UCSD-AML1 (cell line): ENCODE results near the gene KCND3.

ENCODE experiments used
- DNase-seq: peaks from one replicate; lab custom pipeline; 2025; ENCODE audit not compliant: unreplicated experiment; lab: John Stamatoyannopoulos, UW

The KCND3 gene

DNA sequence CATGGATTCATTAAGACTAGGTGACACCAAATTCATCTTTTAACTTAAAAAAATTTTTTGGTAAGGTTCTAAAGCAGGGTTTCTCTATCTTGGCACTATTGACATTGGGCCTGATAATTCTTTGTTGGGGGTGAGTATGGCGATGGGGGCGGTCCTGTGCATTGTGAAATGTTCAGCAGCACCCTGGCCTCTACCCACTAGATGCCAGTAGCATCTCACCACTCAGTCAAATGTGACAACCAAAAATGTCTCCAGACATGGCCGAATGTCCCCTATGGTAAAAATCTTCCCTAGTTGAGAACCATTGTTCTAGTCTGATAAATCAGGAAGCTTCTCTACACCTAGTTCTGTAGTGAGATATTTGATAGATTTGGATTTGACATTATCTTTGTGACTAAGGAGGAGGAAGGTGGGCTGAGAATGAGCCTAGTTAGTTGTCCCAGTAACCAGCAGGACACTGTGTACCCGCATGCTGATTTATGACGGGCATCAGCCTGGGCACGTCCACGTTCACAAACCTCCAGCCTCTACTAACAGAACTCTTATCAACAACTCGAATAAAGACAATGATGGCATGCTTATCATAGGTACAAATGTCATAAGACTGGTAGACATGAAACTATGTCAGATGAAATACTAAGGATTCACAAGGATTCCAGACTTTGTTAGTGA, 104.6 kb downstream of the KCND3 start:
- DNase-seq = no peak

DNA sequence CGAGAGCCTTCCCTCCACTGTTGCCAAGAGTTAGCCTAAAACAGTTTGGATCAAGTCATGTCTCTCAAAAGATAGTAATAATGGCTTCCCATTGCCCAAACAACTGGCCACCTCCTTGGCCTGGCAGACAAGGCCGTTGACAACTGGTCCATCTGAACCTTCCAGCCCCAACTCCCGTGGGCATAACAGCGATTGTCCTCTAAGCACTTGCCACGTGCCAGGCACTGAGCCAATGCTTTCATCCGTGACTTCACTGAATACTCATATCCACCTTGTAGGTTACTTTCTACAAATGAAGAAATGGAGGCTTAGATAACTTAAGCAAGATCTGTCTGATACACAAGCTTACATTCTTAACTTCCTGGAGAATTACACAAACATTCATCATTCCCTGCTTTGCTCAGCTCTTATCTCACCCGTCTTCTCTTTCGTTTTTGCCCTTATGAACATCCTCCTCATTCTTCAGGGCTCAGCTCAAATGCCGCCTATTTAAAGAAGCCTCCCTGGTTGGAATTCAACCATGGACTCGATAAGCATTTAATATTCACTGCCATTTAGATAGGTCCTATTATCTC, 106.4 kb downstream of the KCND3 start:
- no peak for DNase-seq

DNA sequence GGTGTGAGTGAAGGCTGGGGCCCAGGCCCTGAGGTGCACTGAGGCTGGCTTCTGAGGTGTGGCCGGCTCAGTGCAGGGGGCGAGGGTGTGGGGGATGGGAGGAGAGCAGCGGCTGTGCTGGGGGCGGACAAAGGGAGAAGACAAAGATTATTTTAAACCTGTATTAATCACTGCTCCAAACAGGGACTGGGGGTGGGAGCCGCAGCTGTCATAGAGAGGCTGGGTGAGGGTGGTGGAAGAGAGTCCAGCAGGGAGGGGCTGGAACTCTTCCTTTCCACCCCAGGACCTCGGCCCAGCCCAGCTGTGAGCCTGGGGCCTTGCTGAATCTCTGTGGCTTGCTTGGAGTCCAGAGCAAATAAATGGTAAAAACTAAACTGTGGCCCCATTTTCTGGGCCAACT, 106.9 kb downstream of the KCND3 start:
- DNase-seq = no peak

DNA sequence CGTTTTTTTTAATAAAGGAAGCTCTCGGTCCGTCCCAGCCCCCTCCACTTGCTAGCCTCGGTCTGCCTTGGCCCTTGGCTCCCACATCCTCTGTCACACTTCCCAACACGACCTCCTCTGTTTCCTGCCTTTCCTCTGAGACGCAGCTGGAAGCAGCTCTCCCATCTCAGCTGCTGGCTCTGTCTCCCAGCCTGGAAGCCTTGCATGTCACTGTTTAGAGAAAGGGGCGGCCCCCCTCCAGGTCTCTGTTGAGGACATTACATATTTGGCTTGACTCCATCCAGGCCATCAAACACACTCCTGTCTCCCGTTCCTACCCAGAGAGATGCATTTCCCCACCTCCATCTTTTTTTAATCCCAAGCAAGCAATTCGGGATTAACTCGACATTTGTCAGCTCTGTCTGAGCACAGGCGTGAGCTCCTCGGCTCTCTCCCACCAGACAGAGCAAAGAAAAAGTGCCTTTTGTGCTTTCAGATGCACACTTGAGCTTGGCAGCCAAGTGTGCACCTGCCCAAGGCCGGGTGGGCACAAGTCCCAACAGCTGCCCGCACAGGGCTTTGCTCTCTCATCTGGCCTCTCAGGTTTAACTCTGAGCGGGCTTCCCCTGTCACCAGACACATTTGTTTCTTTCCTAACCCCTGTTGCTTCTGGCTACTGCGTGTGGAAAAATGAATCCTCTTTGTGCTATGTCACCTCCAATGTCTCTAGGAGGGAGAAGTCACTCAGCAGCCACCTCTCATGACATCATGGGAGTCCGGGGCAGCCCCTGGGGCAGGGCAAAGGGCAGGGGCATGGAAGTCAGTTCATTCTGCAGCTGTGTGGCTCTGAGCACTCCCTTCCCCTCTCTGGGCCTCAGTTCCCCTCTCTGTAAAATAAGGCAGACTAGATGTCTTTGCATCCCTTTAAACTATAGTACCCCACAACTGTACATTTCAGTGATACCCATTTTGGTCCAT, 108.3 kb downstream of the KCND3 start:
- no peak for DNase-seq

DNA sequence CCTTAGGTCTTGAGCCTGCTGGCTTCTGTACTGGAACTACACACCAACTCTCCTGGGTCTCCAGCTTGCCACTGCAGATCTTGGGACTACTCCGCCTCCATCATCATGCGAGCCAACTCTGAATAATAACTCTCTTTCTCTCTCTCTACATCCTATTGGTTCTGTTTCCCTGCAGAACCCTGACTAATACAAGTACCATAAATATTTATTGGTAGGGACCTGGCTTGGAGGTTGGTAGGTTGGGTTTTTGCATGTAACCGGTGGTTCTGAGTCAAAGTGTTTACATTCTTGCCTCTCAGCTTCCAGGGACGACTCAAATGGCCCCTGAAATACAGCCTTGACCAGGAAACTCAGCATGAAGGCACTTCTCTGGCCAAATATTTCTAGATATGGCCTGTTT, 110.4 kb downstream of the KCND3 start:
- no peak for DNase-seq

DNA sequence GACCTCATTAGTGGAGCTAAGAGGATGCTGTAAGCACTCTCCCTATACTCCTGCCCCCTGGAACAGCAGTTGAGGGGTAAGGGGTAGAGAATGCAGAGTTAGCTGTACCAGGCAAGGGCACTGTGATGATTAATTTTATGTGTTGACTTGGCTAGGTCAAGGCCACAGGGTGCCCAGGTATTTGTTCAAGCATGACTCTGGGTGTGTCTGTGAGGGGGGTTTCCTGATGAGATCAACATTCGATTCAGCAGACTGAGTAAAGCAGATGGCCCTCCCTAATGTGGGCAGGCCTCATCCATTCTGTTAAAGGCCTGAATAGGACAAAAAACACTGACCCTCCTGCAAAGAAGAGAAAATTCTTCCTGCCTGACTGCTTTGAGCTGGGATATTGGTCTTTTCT, 110.8 kb downstream of the KCND3 start:
- no peak for DNase-seq

DNA sequence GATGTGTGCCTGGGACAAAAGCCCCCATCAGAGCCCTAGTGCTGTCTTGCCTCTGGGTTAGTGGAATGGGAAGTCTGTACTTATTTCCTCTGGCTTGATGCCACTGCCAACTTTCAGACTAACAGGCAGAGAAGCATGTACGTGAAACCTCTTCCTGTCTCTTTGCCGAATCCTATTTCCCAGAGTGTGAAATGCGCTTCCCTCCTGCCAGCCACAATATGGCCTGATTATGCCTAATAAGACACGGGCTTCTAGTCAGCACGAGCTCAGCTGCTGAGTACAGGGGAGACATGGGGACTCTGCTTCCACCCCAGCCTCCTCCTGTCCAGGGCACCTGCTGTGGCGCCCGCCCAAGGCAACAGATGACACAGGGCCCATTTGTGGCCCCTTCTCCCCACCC, 111.4 kb downstream of the KCND3 start:
- DNase-seq = no peak

DNA sequence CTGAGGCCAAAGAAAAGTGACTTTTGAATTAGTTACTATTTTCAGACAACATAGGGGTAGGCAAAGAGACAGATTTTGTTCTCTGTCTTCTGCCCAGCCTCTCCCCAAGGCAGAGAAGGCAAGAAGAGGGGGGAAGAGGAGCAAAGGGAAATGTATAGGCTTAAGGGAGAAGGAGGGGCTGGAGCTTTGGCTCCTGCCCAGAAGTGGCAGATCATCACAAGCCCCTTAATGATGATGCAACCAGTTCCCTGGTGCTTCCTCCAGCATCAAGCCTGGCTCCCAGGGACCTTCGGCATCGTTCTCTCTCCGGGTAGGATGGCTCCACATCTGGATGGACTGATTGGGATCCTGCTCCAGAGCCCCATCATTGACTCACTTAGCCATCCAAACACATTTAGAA, 112.8 kb downstream of the KCND3 start:
- no peak for DNase-seq

DNA sequence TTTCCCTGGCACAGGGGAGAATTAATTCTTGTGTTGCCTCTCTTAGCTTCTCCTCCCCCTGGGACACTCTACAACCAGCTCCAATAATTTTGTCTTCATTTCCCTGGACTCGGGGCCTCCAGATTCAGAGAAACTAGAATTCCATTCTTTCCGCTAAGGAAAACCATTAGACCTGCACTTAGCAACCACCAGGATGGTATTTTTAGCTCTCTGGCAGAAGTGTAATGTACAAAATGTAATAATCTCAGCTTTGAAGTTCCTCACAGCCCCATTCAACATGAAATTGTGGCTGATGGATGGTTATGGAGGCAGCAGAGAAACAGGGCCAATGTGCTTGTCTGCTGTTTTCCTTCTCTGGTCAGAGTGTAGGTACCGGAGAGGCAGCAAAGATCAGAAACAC, 113.8 kb downstream of the KCND3 start:
- DNase-seq = no peak

DNA sequence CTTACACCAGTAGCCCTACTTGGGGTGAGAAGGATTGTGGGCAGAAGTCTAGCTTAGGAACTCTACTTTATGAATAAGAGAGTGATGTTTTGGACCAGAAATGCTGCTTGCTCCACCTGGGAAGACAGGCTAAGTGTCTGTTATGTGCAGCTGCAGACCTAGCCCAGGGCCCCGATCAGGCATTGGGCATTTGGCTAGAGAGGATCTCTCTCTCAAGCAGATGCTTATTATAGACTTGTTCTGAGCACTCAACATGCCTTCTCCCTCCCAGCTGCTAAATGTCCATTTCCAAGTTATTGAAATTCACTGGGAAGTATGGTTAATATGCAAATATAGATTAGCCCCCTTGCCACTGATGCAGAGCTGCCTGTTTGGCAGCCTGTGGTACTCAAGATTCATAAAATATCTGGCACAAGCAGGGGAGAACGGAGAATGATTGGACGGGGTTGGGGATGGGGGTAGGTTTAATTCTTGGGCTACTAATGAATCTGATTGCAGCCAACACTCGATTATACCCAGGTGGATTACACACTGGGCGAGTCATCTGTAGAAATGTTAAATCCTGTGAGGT, 115.9 kb downstream of the KCND3 start:
- no peak for DNase-seq

DNA sequence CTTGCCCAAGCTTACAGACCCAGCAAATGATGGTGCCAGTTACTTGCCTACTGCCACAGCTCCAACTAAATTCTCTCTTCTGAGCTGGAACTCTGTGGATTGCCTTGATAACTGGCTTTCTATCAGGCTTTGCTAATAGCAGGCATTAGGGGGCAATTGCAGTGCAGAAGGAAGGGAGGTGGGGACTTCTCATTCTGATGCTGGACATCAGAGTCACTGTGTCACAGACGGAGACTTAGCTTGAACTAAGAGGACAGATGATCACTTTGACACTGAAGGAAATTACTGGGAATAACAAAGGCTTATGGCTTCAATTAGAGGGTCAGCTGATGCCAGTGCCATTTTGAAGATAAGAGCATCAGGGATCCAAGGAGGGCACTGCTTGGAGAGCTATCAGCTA, 119.3 kb downstream of the KCND3 start:
- no peak for DNase-seq

DNA sequence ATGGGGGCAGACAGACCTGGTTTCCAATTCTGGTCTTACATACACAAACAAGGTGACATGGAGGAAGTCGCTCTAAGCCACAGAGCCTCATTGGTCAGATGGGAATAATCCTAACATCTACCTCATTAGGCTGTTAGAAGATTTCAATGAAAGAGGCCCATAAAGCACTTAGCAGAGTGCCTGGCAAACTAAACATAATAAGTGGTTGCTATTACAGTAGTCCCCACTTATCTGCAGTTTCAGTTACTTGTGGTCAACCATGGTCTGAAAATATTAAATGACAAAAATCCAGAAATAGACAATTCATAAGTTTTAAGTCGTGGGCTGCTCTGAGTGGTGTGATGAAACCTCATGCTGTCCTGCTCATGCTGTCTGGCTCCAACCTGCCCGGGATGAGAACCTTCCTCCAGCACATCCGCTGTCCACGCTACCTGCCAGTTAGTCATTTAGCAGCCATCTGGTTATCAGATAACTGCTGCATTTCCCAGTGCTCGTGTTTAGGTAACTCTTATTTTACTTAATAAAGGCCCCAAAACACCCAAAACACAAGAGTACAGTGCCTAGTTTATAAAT, 121.5 kb downstream of the KCND3 start:
- DNase-seq = no peak

DNA sequence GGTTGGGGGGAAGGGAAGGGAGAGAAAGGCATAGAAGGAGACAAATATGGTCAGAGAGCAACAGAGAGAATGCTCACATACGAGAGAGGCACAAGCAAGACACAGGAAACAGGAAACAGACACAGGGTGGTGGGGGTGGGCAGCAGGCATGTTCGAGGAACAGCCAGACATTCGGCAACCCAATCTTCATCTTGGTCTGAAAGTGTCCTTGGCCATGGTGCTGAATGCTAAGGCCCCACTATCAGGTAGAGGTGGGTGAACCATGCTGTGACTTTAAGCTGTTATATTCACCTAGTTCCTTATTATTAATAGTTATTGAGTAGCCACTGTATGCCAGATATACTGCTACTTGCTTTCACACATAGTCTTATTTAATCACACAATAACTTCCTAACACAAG, 124.6 kb downstream of the KCND3 start:
- no peak for DNase-seq

DNA sequence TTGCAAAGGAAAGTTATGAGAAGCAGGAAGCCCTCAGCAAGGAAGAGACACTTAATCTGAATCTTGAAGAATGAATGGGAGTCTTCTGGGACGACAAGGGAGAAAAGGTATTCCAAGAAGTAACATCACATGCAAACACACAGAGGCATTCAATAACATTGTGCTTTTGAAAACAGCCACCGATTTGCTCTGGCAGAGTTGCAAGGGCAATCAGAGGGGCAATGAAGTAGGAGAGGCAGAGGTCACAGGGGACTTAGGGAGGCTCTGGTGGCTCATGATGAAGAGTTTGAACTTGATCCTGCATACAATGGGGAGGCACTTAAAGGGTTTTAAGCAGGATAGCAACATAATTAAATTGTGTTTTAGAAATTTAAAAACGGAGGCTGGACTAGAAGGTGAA, 126.1 kb downstream of the KCND3 start:
- no peak for DNase-seq

DNA sequence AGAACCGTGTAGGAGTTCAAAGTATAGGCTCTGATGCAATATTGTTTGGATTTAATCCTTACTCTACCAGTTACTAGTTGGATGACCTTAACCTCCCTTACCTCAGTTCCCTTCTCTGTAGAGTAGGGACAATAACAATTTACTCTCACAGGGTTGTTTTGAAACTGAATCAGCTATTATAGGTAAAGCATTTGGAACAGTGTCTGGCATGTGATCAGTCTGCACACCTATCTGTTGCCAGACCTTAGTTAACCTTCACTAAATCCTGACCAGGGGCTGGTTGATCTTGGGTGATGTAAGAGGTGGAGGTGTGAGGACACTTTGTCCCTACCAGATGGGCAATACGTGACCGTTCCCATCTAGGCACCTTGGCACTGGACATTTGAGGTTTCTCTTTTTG, 126.9 kb downstream of the KCND3 start:
- DNase-seq = no peak

DNA sequence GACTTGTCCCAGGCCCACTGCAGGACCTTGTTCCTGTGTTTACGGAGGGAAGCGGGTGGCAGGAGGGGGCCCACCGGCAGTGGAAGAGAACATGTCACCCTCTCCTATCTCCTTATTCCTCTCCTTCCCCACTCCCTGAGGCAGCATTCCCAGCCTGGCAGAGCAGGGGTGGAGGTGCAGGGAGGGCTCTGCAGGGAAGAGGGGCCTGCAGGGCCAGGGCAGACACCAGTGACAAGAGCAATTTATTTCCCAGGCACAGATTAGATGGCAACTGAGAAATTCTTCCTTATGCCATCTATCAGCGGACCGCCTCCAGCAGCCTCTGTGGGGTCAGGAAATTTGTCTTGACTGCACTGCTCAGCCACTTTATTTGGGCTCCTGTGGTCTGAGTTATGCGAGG, 127.9 kb downstream of the KCND3 start:
- no peak for DNase-seq

DNA sequence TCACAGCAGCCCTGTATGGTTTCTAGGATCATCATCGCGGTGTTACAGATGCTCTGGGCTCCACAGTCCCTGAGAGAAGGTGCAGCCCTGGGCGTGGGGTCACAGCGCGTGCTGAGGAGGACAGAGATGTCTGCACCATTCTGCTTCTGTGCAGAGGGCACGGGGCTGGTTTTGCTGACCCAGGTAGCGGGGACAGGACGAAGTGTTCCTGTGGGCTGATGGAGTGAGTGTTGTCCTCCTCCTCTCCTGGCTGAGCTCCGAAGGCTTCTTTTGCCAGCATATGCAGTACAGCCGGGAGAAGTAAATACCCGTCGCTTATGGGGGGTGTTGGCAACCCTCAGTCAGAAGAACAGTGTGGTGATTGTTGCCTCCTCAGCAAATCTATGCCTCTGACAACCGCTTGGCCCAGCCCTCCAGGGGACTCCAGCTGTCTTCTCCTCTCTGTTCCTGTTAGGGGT, 132.2 kb downstream of the KCND3 start:
- DNase-seq = no peak

DNA sequence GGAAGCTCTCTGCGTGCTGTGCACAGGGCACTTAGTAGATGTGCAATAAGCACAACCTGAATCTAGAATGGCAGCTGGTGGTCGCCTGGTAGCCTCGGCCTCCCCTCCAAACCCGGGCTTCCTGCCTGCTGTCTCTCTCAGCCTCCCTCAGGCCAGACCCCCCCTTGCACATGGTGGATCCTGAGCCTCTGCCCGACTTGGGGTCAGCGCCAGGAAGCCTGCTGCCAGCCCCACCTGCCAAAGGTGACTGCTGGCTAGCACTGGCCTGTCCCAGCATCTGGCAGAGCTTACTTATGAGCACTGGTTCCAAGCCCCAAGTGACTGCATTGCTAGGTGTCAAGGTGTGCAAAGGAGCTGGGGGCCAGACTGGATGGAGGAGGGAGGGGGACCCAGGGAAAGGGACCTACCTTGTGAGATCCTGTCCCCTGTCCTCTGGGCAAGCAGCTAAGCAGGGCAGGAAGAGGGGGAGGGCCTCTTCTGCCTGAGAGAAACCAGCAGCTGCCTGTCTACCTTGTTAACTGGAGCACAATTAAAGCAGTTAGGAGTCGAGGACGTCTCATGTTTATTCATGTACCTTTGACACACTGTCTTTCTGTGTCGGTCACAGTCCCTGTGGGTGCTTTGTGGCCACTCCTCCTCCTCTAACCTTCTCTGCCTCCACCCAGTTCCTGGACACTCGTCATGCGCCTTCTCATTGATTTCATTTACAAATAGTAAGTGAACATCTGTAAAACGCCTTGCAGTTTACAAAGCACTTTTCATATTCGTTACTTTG, 132.9 kb downstream of the KCND3 start:
- no peak for DNase-seq

DNA sequence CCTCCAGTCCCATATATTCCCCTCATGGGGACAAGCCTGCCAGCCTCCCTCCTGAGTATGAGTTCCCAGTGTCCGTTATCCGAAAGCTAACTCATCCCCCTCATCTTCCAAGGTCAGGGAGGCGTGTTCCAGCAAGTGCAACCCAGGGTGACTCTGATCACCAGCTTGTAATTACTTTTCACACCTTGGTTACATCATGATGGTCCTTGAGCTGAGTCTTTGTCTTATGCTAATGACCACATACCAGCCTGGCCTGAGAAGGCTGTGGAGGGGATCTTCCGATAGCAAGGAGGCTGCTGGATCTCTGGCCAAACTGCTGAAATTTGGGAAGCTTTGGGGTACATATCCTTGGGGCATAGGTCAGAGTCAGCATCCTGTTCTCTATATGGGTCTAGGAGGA, 134.2 kb downstream of the KCND3 start:
- DNase-seq = no peak

DNA sequence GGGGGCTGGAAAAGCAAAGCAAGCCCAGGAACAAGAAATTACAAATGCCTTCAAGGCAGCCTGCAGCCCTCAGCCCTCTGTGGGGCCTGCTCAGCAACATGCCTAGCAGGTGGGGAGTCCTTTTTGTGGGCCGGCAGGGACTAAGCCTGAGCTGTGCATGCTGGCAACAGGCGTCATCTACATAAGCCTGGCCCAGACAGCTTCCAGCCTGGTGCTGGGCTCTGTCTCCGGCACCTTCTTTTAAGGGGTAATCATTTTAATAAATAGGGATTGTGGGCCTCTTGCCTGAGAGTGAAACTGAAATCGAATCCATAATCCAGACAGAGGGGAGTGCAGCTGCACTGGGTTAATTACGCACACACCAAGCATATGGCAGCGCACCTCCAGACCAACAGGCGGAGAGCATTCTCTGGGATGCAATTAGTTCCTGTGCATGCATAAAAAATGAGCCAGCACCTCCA, 137.2 kb downstream of the KCND3 start:
- no peak for DNase-seq

DNA sequence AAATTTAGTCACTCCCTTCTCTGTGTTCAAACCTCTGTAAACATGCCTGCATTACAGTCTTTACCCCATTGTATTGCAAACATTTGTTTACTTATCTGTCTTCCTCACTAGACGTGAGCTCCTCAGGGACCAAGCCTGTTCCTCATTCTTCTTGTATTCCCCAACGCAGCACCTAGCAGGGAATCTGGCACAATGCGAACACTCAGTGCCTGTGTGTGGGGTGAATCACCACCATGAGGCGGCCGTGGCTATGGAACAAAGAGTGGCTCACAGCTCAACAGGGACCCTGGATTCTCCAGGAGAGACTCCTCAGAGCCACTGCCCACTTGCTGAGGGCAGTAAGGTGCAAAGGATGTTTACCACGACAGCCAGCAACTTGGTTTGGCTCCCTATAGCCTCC, 137.9 kb downstream of the KCND3 start:
- DNase-seq = no peak
